Measurements from ENCODE around the gene MYL5. TPM values are rescaled to one million over a fixed set of nuclear protein-coding genes. Genes with fewer than 3 reads are reported as not detected.
"Not testable (repeated sequence)": the region's sequence is repeated elsewhere in the genome, so short reads cannot be mapped to it uniquely, and the experiment has no call there.

MYL5 gene
- total RNA-seq, 1 experiment from 2014 or later: 13.8 TPM

- no peak for DNase-seq (ENCODE audit: low spot score)
Measured at GRCh38 chr4:635851-636627, 38.3 kb upstream of the MYL5 start.

- no peak for DNase-seq (ENCODE audit: low spot score)
Measured at GRCh38 chr4:636628-637159, 37.6 kb upstream of the MYL5 start.

- no peak for DNase-seq (ENCODE audit: low spot score)
Measured at GRCh38 chr4:637536-638280, 36.6 kb upstream of the MYL5 start.

- not testable (repeated sequence) for DNase-seq (ENCODE audit: low spot score)
Measured at GRCh38 chr4:642366-642765, 32.0 kb upstream of the MYL5 start.

GRCh38 chr4:646460-646859, 27.9 kb upstream of the MYL5 start:
- no peak for DNase-seq (ENCODE audit: low spot score)

GRCh38 chr4:647481-647880, 26.9 kb upstream of the MYL5 start:
- DNase-seq (ENCODE audit: low spot score): no peak

- DNase-seq (ENCODE audit: low spot score): no peak
Measured at GRCh38 chr4:648579-649292, 25.6 kb upstream of the MYL5 start.

GRCh38 chr4:649293-649625, 25.1 kb upstream of the MYL5 start:
- no peak for DNase-seq (ENCODE audit: low spot score)

GRCh38 chr4:649751-650310, 24.5 kb upstream of the MYL5 start:
- no peak for DNase-seq (ENCODE audit: low spot score)

GRCh38 chr4:650461-650860, 23.9 kb upstream of the MYL5 start:
- no peak for DNase-seq (ENCODE audit: low spot score)

- no peak for DNase-seq (ENCODE audit: low spot score)
Measured at GRCh38 chr4:650951-651883, 23.1 kb upstream of the MYL5 start.

- DNase-seq (ENCODE audit: low spot score): no peak
Measured at GRCh38 chr4:651884-652642, 22.3 kb upstream of the MYL5 start.

GRCh38 chr4:653080-653821, 21.1 kb upstream of the MYL5 start:
- no peak for DNase-seq (ENCODE audit: low spot score)

GRCh38 chr4:653831-654502, 20.4 kb upstream of the MYL5 start:
- DNase-seq (ENCODE audit: low spot score): no peak

GRCh38 chr4:654503-654845, 19.9 kb upstream of the MYL5 start:
- no peak for DNase-seq (ENCODE audit: low spot score)

- DNase-seq (ENCODE audit: low spot score): no peak
Measured at GRCh38 chr4:654871-655463, 19.4 kb upstream of the MYL5 start.

GRCh38 chr4:655464-656151, 18.7 kb upstream of the MYL5 start:
- no peak for DNase-seq (ENCODE audit: low spot score)
